HG02852 (cell line): ENCODE data around the gene FXYD4.

ENCODE experiments used
- ATAC-seq: cut with Tn5 transposase; IDR thresholded peaks from one replicate; pipeline ENCODE4 v1.9.1; 2021; ENCODE audit warnings: mild to moderate bottlenecking, moderate library complexity; ENCODE audit not compliant: unreplicated experiment

FXYD4 gene

DNA sequence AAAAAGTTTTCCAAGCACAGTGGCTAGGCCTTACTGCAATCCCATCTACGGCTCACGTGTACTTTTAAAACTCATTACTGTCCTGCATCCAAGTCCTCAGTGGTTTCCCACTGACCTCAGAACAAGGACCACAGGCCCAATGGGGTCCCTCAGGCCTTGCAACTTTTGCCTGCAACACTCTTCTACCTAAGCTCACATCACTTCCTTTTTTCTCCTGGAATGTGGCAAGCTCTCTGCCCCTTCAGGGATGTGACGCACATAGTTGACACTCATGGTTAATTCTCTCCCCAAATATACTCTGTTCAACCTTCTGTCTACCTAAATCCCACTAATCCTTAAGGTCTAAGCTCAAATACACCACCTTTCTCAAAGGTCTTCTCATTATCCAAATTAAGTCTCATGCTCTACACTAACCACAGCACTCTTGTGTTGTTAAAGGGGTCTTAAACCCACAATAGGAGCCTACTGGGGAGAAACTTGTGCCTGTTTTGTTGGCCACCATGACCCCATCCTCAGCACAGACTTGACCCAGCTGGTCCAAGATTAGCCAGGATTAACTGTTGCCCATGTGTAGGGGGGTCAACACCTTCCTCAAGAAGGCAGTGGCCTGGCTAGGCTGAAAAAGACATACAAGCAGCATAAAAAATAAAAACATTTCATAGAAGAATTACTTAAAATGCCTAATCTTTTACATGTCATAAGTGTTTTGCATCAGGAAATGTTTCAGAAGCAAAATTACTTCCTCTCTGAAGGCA is 22.3 kb downstream of the FXYD4 start:
- no peak for ATAC-seq

DNA sequence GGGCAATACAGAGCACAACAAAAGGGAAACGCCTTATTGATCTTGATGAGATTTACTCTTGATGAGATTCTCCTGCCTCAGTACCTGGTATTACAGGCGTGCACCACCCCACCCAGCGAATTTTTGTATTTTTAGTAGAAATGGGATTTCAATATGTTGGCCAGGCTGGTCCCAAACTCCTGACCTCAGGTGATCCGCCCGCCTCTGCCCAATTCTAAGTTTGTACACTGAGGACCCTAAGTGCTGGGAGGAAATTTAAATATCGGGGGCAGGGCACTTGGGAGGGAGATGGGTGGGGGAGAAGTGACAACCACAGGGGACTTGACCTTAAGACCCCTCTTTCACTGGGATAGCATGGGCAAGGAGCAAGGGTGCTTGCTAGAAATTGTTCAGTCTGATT is 23.4 kb downstream of the FXYD4 start:
- ATAC-seq = no peak

DNA sequence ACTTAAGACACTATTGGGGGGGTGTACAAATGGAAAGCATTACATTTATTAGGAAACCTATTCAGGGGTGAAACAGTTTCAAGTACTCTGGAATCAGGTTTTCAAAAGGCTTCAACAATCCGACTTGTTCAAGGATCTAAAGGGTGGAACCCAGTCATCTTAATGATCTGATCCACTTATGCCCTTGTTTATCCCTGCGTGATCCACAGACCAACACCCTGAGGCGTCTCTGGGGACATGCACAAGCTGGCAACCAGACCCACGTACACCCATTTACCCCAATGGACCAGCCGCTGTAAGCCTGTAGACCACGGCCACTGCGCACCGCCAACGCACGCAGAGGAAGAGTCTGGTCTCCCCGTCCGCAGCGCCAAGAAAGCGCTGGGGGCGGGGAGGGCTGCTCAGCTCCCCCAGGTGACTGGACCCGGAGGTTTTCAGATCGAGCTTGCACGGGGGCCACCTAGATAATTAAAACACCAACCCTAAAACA is 24.2 kb downstream of the FXYD4 start:
- ATAC-seq = no peak

DNA sequence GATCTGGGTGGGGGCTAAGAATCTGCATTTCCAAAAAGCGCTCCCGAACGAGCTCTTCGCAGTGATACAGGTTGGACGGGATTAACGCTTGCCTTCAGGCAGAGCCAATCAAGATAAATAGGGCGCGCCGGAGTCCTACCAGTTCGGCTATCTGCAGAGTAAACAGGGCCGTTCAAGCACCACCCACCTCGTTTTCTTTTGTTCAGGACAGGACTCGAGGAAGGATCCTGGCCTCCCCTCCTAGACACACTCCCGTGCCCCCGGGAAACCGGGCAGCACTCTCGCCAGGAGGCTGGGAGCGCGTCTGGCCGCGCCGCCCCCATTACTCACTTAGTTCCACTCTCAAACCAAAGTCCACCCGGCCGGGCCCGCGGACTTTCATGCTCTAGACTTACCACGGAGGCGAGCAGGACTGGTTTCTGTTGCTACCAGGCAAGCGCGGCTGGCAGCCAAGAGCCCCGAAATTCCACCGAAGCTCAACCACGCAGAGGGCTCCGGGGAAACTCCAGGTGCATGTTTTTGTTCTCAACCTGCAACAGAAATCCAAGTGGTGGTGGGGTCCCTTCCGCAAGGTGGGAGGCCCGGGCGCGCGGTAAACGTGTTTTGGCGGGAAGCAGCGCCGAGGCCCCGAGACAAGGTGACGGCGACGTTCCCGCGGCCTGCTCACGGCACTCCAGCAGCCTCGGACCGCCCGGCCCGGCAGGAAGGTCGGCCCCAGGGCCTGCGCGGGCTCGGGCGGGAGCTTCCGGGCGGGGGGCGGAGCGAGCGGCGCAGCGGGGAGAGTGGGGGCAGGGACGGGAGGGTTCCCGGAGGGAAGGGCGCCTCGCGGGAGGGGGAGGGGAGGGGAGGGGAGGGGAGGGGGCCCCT is 24.9 kb downstream of the FXYD4 start:
- peak; percentile 53 for ATAC-seq

DNA sequence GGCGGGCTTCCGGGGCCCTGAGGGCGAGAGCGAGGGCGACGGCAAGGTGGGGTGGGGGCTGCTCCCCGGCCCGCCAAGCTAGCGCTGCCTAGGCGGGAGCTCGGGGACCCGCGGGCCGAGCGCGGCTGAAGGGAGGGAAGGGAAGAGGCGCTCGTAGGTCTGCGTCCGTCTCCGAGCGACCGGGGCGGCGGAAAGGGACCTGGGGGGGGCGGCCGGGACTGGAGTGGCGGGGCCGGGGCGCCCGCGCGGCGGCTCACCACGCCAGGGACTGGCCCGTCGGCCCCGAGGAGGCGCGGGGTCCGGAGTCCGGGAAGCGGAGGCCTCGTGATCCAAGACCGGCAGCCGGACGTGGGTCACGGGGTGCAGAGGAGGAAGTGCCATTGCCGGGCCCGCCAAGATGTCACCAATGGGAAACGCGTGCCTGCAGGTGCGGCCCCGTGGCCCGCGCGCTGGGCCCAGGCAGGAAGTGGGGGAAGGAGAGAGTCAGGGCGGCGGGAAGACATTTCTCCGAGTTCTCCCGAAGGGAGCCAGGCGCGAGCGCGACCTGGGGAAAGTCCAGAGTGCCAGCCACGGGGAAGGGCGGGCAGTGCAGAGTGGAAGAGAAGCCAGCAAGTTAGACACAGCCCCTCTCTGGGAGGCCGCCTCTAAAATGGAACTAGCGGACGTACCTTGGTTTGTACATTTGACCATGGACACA is 25.6 kb downstream of the FXYD4 start:
- ATAC-seq = peak; percentile 83

DNA sequence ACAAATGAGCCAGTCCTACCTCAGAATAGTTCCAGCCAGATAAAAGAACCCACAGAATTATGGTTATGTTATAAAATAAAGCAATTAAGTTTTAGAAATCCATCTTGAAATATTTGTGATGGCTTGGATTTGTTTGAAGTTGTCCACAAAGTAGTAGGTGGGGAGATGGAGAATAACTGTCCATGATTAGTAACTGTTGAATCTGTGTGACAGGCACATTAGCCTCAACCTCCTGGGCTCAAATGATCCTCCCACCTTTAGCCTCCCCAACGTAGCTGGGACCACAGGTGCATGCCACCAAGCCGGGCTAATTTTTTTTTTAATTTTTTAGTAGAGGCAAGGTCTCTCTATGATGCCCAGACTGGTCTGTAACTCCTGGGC is 27.5 kb downstream of the FXYD4 start:
- ATAC-seq = no peak

DNA sequence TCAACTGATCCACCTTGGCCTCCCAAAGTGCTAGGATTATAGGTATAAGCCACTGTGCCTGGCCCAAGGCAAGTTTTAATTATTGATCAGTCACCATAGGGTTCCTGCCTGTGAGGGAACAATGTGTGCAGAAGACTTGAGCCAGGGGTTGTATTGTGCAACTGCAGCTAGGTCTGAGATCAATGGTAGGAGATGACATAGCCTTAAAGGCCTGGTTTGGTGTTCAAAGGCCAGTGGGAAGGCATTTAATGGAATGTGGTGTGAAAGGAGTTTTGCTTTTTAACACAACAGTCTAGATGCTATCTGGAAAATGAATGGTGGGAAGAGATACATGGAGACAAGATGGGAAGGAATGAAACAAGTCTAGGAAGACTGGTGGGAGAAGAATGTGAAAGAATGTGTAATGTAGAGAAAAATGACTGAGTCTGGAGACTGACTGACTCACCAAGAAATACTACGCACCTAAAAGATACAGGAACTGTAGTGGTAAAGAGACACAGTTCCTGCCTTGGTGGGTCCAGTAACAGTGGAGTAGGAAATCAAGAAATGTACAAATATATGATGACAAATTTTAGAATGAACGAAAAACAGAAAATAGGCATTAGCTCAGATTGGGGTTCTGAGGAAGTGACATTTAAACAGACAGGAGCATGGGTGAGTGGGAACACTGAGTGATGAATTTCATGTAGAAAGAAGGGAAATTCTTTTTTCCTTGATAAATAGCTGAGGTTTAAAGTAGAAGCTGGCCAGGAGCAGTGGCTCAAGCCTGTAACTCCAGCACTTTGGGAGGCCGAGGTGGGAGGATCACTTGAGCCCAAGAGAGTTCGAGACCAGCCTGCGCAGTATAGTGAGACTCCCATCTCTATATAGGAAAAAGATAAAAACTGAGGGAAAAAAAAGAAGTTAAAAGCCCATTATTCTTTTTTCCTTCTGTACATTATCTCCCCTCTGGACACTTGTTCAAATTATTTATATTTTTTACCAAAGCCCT is 28.2 kb downstream of the FXYD4 start:
- no peak for ATAC-seq

DNA sequence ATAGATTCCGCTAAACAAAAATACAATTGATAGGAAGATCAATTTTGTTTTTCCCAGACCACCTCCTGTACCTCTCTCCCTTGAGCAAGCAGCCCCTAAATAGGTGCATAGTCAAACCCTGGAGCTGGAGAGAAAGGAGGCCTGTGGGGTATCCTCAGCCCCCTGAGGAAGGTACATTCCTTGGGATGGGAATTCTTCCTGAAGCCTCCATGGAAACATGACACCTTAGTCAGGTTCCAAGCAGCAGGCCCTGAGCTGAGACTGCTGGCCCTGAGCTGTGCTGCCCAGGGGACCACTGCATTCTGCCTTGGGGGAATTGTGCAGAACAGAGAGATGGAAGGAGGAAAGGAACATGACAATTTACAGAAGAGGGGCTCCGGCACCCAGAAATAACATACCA is 30.2 kb downstream of the FXYD4 start:
- no peak for ATAC-seq

DNA sequence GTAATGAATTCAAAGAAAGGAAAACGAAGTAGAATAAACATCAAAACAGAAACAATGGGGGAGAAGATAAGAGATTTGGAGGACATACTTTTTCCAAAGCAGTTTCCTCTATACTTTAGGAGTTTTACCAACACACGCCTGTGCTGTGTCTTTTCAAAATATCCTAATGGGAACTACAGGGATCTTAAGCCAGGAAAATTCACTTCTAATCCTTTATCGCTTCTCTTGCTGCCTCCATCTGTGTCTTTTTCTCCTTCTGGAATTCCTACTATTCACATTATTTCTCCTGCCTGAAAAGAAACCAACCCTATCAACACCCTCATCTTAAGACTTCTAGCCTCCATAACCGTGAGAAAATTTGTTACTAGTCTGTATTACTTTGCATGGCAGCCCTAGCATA is 30.7 kb downstream of the FXYD4 start:
- no peak for ATAC-seq

DNA sequence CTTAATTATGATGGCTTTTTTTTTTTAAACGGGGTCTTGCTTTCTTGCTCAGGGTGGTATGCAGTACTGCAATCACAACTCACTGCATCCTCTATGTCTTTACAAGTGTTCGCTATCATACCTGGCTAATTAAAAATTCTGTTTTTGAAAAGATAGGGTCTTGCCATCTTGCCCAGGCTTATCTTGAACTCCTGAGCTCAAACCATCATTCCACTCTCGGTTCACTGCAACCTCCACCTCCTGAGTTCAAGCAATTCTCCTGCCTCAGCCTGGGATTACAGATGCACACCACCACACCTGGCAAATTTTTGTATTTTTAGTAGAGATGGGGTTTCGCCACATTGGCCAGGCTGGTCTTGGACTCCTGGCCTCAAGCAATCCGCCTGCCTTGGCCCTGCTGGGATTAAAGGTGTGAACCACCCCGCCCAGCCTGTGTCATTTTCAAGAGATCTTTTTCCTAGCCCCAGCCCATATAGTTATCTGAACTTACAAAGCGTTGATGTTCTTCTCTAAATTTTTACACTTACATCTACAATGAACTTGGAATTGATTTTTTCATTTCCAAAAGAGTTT is 31.5 kb downstream of the FXYD4 start:
- ATAC-seq = no peak

DNA sequence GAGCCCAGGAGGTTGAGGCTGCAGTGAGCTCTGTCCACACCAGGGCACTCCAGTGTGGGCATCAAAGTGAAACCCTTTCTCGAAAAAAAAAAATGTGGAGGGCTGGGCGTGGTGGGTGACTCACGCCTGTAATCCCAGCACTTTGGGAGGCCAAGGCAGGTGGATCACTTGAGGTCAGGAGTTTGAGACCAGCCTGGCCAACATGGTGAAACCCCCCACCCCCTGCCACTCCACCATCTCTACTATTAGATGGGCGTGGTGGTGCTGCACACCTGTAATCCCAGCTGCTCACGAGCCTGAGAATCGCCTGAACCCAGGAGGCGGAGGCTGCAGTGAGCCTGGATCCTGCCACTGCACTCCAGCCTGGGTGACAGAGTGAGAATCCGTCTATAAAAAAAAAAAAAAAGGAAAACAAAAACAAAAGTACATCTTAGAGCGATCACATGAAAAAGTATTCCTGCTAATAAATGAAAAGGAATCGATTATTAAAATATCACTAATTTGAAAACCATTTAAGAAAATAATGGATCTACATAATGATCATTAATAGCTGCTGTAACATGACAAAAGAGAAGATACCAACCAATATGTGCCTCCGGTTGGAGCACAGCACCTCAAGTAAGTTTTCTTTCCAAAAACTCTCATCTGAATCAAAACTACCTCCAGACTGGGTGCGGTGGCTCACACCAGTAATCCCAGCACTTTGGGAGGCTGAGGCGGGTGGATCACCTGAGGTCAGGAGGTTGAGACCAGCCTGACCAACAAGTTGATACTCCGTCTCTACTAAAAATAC is 32.7 kb downstream of the FXYD4 start:
- ATAC-seq = no peak

DNA sequence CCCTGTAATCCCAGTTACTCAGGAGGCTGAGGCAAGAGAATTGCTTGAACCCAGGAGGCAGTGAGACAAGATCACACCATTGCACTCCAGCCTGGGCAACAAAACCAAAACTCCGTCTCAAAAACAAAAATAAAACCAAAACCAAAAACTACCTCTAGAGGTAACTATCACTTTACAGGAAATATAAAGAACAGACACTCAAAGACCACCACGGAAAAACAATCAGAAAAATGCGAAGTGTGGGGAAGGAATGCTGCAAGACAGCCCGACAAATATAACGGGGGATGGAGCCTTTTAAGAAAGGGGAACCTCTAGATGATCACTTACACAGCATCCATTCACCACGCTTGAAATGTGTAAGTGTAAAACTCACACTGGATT is 33.3 kb downstream of the FXYD4 start:
- ATAC-seq = no peak

DNA sequence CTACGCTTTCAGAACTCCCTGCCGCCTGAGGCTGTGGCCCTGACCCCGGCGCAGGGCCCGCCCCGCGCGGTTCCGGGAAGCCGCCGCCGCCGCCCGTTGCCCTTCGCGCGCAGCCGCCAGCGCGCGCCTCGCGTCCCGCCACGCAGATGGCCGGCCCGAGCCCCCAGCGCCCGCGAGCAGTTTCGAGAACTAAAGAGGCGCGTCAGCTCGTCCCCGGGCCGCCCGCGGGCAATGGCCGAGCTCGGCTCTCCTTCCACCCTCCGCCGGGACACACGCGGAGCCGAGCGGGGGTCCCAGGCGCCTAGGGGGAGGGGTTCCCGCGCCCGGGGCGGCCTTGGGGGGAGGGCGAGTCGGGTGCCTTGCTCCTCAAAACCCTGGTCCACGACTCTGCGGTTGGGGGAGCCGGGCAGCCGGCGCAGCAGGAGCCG is 35.7 kb downstream of the FXYD4 start:
- ATAC-seq = peak; percentile 24

DNA sequence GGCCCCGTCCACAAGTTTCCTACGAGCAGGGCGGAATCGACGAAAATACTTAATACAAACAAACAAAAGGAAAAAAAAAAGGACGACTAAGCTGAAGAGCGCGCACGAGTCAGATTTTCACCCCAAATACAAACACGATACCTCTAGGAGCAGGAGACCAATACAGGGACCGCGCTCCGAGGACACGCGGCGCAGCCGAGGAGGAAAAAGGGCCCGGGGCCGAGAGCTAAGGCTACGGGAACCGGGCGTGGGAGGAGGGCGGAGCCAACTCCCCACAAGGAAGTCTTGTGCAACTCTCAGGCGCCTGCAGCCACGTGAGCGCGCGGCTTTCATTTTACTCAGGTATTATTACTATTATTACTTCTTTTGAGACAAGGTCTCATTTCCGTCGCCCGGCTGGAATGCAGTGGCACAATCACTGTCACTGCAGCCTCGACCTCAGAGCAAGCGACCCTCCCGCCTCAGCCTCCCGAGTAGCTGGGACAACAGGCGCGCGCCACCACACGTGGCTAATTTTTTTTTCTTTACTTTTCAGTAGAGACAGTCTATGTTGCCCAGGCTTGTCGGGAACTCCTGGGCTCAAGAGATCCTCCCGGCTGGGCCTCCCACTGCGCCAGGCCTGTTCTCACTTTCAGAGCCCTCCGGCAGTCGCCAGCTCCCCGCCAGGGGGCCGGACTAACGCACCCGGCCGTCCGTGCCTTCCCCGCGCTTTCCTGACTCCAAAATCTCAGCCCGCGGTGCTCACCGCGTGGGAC is 36.3 kb downstream of the FXYD4 start:
- ATAC-seq = peak; percentile 50

DNA sequence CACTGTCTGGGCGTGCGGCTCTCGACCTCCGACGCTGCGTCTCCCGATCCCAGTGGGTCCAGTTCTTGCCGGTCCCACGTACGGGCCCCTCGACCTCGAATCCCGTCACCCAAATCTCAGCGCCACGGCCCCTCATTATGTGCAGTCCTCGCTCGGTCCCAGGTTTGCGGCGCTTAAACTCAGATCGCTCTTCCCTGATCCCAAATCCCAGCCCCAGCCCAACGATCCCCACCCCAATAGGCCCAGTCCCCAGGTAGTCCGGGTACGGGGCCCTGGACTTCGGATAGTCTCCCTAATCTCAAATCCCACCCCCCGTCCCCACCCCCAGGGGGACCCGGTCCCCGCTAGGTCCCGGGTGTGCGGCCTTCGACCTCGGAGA is 36.9 kb downstream of the FXYD4 start:
- ATAC-seq = peak; percentile 0

DNA sequence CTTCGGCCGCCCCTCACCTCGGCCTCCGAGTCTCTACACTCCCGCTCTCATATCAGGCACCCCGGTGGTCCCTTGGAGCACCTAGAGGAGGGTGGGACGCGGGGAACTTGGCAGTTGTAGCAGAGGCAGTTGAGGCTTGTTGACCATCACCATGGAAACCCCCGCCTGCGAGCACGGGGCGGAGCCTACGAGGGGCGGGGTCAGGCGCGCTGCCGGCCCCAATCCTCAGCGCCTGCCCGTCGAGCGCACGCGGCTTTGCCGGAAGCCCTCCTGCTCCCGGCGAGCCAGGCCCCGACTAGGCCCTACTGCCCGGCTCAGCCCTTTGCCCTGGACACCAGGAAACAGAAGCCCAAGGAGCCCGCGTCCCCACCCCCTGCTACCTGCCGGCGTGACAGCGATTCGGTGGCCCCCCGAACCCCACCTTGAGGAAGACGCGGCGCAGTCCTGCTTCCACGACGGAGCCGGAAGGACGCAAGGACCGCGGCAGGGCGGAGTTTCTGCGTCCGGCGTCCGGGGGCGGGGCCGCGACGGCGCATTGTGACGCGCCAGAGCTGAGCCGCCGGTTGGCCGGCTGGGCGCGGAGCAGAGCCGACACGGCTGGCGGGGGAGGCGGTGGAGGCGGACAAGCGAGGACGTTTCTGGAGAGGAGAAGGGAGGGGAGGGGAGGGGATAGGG is 37.4 kb downstream of the FXYD4 start, which contains the start of gene HNRNPF:
Gene HNRNPF (minus strand): TSS at position 477 of the 675 bp plus-strand sequence. CDS start 21,302 bp downstream, outside the sequence.
- ATAC-seq = peak; percentile 62

DNA sequence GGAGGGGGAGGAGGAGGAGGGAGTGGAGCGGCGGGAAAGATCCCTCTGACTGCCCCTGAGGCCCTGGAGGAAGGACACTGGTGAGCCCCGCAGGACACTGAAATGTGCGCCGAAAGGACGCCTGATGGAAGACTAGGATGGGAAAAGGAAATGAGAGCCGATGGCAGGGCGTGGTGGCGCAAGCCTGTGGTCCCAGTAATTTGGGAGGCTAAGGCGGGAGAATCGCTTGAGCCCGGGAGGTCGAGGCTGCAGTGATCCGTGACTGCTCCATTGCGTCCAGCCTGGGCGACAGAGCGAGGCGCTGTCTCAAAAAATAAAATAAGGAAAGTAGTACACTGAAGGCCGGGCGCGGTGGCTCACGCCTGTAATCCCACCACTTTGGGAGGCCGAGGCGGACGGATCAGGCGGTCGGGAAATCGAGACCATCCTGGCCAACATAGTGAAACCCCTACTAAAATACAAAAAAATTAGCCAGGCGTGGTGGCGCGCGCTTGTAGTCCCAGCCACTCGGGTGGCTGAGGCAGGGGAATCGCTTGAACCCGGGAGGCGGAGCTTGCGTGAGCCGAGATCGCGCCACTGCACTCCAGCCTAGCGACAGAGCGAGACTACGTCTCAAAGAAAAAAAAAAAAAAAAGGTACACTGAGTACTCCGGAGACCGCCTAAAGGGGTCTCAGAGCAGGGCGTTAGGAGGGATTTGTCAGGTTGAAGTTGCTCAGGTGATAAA is 38.1 kb downstream of the FXYD4 start:
- no peak for ATAC-seq
